HG03025 (cell line): ENCODE results near the gene PLAAT1.

Experiments
- ATAC-seq: cut with Tn5 transposase; IDR thresholded peaks from one replicate; pipeline ENCODE4 v1.9.1; 2021; ENCODE audit warnings: mild to moderate bottlenecking, moderate library complexity; ENCODE audit not compliant: unreplicated experiment, low FRiP score

PLAAT1 gene

DNA sequence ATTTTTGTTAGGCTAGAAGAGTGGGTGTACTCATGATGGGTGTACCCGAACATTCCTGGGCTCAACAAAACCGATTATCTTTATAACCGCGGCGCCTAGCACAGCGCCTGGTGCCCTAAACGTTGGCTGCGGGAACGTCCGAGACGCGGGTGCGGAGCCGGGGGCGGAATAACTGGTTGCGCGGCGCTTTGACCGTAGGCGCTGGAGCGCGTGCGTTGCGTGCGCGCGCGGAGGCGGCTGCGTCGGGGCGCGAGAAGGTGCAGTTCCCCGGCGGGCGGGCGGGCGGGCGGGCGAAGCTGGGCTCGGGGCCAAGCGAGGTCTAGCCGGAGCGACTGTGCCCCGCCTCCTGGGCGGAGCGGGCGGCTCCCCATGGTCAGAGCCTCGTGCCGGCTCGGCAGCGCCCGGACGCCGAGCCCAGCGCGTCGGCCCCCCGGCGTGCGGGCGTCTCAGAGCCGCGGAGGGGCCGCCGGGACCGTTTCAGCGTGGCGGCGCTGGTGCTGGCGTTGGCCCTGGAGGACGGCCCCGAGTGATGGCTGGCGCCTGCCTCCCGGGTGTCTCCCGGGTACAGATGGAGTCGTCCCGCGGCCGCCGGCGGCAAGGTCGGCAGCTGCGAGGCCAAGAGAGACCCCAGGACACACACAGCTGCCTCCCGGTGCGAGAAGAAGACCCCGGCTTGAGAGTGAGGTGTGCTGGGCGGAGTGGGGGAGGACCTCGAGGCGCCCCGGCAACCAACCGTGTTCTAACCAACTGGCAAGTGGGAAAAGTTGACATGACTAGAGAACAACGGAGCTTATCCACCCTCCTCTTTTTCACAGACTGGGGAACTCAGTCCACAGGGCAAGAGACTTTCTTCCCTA, at the start of gene PLAAT1:
PLAAT1 (plus strand) TSS at position 373 of the 857 bp plus-strand sequence. CDS start 14,429 bp downstream, outside the sequence.
- no peak for ATAC-seq

DNA sequence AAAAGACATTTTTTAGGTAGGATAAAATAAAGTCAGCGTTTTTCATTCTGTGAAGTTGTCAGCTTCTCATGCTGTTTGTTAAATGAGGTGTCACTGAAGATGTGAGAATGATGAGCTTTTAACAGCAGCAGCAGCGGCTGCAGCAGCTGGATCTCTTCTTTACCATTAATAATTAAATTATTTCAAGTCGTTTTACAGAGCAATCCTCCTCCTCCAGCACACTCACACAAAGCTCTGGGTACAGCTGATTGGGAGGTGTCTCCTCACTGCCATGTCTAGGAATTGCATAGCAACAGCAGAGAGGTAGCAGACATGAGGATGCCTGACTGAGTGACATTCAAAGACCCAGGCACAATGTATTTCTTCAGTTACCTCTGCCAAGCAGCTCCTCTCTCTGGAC, 46.7 kb upstream of the PLAAT1 start:
- ATAC-seq, result no peak

DNA sequence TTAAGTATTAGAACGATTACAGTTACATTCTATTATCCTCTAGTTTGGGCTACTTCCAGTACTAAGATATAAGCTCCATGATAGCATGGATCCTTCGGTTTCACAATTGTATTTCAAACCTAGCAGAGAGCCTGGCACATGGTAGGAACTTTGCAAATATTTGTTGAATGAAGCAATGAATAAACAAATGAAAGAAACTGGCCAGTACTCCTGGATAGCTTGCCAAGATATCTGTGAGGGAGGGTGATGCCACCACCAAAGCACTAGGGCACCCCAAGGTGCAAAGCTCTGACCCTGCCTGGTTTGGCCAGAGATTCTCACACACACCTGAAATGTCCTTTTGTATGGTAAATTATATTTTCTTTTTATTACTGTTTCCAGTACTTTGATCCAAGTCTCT, 44.3 kb upstream of the PLAAT1 start:
- ATAC-seq, result no peak

DNA sequence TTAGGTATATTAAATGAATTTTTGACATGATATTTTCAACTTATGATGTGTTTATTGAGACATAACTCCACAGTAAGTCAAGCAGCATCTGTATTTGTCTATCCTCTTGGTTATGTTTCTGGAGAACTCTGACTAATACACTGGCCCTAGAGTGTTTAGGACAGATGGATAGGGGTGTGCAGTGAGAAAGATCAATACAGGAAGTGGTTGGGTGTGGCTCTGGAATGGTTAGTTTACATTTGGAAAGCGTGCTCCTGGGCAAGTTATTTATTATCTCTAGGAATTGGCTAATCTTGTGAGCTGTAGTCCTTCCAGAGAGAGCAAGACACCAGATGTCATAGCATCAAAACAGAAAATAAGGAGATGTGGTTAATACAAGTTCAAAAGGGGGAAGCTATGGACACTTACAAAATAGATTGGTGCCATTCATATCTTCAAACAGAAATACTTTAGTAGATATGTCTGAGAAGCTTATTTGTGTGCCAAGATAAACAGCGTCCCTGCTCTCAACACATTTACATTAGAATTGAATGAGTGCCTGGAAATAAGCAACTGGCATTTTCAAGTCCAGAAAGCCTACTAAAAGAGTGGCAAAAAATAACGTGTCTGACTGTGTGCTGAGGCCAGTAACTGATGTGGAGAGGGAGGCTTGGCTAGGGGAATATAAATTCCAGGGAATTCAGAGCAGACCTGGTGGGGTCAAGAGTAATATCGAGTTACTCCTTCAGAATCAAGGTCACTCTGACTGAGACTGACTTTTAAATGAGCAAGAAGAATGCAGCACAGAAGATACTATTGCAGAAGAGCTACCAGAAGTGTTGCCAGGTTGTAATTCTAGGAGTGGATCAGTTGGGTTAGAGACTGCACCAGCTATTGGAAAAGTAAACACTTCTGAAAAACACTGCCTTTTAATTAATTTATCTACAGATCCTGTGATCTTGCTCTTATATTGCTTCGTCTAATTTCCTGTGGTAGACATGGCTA, 33.4 kb upstream of the PLAAT1 start:
- no peak for ATAC-seq

DNA sequence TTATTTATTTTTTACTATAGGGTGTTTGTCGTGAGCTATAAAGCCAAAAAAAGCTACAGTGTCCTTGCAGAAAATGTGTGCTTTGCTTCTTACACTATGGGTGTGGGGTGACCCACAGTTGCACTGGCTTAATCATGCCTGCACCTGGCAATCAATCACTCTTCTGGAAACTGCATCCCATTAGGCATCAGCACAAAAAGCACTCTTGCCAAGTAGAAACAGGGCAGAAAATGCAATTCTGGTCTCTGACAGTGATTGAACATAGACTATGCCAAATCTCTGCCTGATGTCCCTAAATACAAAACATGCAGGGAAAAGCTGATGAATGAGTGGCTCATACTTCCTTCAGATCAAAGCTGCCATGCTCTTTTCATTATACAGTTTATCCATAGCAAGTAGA, 30.4 kb upstream of the PLAAT1 start:
- ATAC-seq, result no peak

DNA sequence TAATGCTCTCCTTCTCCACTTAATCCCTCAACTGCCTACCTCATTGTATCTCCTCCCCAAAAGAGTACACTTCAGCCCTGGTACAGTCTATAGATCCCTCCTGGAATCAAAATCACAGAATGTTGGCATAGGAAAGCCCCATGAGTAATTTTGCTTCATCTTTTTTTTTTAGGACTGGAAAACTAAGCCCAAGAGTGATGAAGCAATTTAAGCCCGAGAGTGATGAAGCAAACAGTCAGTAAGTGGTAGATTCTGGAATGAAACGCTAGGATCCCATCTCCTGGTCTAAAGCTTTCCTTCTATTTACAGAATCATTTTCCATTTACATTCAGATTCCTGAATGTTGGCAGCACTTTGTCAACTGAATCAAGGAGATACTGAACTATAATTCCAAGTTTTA, 29.8 kb upstream of the PLAAT1 start:
- ATAC-seq, result no peak

DNA sequence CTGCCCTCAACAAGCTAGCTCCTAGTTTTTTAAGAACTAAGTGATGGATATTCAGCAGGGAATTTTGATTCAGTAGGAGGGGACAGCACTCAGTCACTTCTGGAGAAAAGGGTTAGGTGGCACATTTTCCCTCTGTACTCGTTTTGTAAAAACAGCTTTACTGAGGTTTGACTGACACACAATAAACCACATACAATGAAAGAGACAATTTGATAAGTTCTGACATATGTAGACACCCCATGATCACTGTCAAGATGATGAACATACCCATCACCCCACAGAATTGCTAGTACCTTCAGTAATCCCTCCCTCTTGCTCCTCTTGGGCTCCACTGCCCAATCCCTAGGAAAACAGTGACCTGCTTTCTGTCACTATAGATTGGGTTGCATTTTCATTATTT, 29.0 kb upstream of the PLAAT1 start:
- ATAC-seq, result no peak

DNA sequence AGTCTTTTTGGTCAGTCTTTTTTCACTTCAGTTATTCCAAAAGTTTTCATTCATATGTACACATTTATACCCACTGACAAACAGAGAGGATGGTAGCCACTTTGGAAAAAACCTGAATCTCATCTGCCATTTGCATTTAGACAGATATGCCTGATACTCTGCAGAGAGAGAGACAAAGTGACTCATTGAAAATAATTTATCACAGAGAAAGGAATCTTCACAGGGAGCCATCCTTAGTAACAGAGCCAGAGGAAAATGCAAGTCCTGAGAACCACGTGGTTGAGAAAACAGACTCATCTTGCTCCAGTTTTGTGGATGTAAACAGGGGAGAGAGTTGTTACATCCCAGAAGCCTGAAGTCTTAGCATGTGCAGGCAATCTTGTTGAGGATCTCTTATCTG, 28.2 kb upstream of the PLAAT1 start:
- no peak for ATAC-seq

DNA sequence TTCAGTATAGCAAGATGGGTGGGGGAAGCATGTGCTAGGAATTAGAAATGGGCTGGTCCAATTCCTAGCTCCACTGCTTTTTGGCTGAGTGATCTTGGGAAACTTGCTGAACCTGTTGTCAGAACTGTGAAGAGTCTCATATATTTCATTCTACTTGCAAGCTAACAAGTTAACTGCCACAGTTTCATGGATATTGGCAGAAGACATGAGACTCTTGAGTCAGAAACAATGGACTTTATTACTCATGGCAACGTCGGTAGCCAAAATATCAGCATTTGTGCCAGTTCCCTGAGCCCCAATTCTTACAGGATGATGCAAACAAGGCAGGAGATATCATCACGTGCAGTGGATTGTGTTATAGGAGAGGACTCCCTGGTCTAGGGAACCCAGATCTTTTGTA, 26.6 kb upstream of the PLAAT1 start:
- ATAC-seq, result no peak

DNA sequence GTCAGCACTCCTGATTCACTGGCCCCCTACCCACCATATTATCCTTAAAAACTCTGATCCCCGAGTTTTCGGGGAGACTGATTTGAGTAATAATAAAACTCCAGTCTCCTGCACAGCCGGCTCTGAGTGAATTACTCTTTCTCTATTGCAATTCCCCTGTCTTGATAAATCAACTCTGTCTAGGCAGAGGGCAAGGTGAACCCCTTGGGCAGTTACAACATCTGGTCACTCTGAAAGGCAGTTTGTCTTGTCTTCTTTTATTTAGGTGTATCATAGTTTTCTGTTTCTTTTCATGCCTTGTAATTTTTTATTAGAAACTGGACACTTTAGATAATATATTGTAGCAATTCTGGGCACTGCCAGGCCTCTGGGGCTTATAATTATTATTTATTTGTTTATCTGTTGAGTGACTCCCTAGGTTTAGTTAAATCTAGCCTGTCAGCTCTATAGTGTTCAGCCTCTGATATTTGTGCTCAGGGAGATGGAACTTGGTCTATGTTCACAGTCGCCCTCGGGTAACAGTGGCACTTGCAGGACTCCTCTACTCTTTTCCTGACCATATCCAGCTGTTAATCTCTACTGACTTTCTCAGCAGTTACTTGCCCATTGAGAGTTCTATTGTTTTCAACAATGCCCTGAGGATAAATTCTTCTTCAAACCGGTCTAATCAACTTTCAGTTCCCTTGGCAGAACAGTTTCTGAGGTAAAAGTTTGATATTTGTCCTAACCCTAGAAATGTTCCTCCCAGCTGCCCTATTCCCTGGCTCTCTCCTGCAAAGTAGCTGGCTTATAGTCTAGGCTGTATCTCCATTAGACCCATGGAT, 15.5 kb upstream of the PLAAT1 start:
- ATAC-seq, result no peak

DNA sequence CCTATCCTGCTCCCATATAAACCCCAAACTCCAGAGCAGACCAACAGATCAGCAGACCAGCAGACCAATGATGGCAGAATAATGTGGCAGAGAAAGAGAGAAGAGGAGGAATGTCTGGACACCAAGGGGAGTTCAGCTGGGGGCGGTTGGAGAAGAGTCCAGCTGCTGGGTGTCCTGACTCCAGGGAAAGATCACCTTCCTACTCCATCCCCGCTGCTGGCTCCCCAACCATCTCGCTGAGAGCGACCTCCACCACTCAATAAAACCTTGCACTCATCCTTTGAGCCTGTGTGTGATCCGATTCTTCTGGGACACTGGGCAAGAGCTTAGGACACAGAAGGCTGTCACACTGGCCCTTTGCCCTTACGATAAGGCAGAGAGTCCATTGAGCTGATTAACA, 12.8 kb upstream of the PLAAT1 start:
- no peak for ATAC-seq

DNA sequence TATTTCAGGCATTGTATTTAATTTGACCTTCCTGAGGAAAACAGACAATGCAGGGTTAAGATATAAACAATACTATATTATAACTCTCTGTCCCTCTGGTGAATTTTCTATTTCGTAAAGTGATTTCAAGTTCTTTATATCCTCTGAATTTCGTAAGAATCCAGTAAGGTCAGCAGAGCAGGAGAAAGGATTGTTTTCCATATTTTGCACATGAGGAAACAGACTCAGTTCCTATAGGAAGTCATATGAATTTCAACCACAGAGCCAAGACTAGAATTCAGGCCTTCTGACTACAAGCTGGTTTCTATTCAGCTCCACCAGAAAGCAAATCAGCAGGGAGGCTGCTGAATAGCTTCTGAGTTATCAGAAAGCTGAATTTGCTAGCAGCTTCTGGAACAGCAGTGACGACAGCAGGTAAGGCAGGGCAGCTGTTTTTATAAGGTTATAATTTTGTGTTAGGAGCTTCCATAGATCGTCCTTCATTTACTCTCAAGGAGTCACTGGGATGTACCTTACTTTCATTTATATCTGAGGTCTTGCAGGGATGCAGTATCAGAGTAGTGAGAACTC, 11.1 kb upstream of the PLAAT1 start:
- no peak for ATAC-seq

DNA sequence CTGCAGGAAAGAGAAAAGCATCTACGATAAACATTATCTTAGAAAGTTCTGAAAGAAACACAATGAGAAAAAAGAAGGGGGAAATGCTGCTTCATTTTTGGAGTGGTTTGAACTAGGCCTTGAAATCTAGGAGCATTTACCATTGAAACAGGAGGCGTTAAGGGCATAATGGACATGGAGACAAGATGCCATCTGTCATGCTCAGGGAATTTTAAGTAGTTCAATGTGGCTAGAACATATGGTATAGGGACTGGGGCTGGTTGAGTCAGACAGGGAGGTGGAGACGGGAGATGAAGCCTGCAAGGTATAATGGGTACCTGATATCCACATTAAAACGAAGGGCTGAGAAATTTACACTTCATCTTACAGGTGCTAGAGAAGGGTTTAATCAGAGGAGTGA, 10.4 kb upstream of the PLAAT1 start:
- no peak for ATAC-seq

DNA sequence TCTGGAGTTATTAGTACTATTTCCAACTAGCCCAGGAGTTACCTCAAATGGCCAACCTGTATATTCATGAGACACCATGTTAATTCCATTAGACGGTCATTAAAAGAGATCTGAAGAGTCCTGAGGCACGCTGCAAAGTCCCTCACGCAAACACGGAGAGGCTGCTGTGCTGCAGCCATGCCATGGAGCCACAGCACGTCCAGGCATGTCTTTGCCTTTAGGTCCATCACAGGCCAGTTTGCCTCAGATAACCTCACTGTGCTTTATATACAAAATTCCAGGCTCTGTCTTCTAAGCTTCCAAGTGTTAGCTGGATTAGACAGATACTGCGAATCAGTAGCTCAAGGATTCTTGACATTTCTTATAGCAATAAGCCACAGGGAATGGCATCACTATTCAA, 9.8 kb upstream of the PLAAT1 start:
- ATAC-seq, result no peak

DNA sequence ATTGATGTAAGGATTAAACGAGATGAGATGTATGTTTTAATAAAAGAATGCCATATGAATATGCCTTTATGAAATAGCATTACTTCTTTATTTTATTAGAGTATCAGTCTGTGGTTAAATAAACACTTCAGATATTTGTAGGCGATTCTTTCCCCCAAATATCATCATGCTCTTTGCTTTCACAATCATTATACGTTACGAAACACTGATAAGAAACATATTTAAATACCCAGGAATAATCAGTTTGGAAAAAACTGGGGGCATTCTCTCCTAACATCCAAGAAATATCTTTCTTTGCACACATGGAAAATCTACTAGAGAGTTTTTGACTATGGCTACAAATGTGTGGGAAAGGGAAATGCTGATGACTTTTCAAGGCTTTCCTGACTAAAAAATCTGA, 4.4 kb upstream of the PLAAT1 start:
- no peak for ATAC-seq

DNA sequence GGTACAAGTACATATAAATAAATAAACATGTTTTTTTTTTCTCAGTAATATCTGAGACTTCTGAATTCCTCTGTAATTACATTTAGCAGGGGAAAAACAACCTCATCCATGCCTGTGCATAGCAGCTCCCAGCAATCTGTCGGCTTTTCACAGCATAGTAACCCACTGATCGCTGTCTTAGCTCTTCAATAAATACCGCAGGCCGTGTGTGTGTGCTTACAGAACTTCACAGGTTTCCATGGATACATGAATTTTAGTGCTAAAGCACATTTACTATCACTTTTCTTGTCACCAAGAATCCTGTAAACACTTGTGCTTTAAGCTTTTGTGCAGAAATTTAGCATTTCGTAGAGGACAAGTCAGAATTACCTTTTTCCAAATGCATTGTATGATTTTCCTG, 4.0 kb upstream of the PLAAT1 start:
- ATAC-seq, result no peak

DNA sequence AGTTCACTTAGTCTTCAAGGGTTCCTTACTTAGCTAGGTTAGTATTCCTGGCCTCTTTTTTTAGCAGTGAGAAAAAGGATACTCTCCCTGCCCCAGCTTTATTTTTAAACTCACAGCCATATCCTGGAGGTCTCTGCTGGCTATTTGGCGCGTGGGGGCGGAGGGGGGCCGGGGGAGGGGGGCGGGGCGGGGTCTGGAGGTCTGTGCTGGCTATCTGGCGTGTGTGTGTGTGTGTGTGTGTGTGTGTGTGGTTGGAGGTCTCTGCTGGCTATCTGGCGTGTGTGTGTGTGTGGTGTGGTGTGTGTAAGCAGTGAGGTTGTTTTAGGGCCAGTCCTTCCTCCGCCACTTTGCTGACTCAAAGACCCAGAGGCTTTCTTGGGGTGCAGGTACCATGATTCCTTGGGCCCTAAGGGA, 579 bp upstream of the PLAAT1 start:
- ATAC-seq, result no peak

DNA sequence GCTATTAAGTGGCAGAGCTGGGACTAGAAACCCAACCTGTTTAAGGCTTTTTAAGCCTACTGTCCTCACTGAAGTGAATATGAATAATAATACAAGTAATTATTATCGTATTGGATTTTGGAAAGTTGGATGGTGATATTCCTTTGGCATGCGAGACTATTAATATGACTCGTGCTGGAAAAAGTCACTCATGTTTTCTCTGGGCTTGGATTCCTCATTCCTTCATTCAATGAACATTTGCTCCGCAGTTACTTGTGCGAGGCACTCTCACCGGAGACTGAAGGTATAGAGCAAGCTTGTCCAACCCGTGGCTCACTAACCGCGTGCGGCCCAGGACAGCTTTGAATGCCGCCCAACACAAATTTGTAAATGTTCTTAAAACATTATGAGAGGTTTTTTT, 694 bp downstream of the PLAAT1 start:
- ATAC-seq, result no peak

DNA sequence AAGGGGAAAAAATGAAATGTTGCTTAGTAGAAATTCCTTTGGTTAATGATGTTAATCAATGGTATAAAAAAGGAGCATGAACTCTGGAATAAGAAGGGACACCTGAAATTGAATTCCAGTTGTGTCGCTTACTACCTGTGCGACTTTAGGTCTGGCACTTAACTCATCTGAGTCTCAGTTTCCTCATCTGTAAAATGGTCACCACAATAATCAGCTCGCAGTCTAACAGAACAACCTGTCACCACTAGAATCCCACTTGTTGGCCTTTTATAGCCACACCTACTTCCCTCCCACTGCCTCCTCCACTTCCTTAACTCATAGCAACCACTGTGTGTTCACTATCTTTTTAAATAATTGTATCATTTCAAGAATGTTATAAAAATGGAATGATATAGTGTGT, 2.5 kb downstream of the PLAAT1 start:
- ATAC-seq, result no peak

DNA sequence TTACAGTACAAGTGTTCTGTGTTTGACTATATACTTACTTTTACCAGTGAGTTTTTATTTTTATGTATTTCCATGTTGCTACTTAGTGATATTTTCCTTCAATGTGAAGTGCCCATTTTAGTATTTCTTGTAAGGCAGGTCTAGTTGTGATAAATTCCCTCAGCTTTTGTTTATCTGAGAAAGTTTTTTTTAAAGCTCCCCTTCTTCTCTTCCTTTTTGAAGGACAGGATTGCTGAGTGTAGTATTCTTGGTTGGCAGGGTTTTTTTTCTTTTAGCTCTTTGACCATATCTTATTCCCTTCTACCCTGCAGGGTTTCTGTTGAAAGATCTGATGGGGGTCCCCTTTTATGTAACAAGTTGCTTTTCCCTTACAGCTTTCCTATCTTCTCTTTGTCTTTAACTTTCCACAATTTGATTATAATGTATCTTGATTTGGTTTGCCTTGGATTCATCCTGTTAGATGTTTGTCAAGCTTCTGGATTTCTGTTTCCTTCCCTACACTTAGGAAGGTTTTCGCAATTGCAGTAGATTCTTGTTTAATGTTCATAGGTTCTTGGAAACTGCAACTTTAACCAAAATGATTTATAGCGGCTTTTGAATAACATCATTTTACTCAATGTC, 7.9 kb downstream of the PLAAT1 start:
- no peak for ATAC-seq
